Neural cell (in vitro differentiated cells): ENCODE results near the gene DENND1A. TPM values are rescaled to one million over a fixed set of nuclear protein-coding genes. Genes with fewer than 3 reads are reported as not detected.

Source experiments
- H2AFZ ChIP-seq: fragments of 200-600, 300-800 bp; sonication (generic), shearing (Covaris generic); 2 replicates; pipeline ENCODE4 v1.6.0; 2014; ENCODE audit warnings: low read depth, mild to moderate bottlenecking, antibody characterized with exemption, low read length, moderate library complexity
- H3F3A ChIP-seq: fragments of 200-600 bp; shearing (Covaris generic); 2 replicates; pipeline ENCODE4 v1.6.1; 2016; ENCODE audit warnings: mild to moderate bottlenecking, moderate library complexity, mixed read lengths, antibody characterized with exemption, low read length; ENCODE audit not compliant: insufficient read depth, poor library complexity, severe bottlenecking
- H3K27ac ChIP-seq: fragments of 200-600, 300-800 bp; sonication (generic), shearing (Covaris generic); 2 replicates; pipeline ENCODE4 v1.5.1; 2014; ENCODE audit warnings: mild to moderate bottlenecking, low read length, moderate library complexity
- H3K27me3 ChIP-seq: fragments of 300-800, 200-600 bp; sonication (generic), shearing (Covaris generic); 2 replicates; pipeline ENCODE4 v1.6.0; 2014; ENCODE audit warnings: mild to moderate bottlenecking, low read depth, low read length, moderate library complexity; ENCODE audit not compliant: insufficient read depth
- H3K36me3 ChIP-seq: fragments of 300-800, 200-600 bp; sonication (generic), shearing (Covaris generic); 2 replicates; pipeline ENCODE4 v1.5.1; 2014; ENCODE audit warnings: mild to moderate bottlenecking, antibody characterized with exemption, low read length, moderate library complexity; ENCODE audit not compliant: insufficient read depth
- H3K4me2 ChIP-seq: fragments of 300-800, 200-600 bp; sonication (generic), shearing (Covaris generic); 2 replicates; pipeline ENCODE4 v1.6.0; 2014; ENCODE audit warnings: mild to moderate bottlenecking, low read length
- H3K4me3 ChIP-seq: fragments of 300-800, 200-600 bp; sonication (generic), shearing (Covaris generic); 2 replicates; pipeline ENCODE4 v1.5.1; 2014; ENCODE audit warnings: mild to moderate bottlenecking, low read length, moderate library complexity
- H3K79me2 ChIP-seq: fragments of 200-600 bp; shearing (Covaris generic); replicated peaks from 2 replicates; pipeline ENCODE4 v1.6.0; 2014; ENCODE audit warnings: mild to moderate bottlenecking, low read length, moderate library complexity; ENCODE audit not compliant: insufficient read depth
- H3K9ac ChIP-seq: fragments of 300-800, 200-600 bp; sonication (generic), shearing (Covaris generic); 2 replicates; pipeline ENCODE4 v1.6.1; 2016; ENCODE audit warnings: mild to moderate bottlenecking, low read length, mixed read lengths
- H3K9me2 ChIP-seq: fragments of 200-600 bp; shearing (Covaris generic); 2 replicates; pipeline ENCODE4 v1.6.1; 2016; ENCODE audit warnings: mild to moderate bottlenecking, low read length, mixed read lengths; ENCODE audit not compliant: insufficient read depth
- H3K9me3 ChIP-seq: fragments of 200-600, 300-800 bp; sonication (generic), shearing (Covaris generic); 2 replicates; pipeline ENCODE4 v1.6.1; 2016; ENCODE audit warnings: mild to moderate bottlenecking, mixed run types, low read length, moderate library complexity, mixed read lengths
- H4K20me1 ChIP-seq: fragments of 200-600 bp; shearing (Covaris generic); 2 replicates; pipeline ENCODE4 v1.6.1; 2016; ENCODE audit warnings: mild to moderate bottlenecking, mixed run types; ENCODE audit not compliant: insufficient read depth
- CTCF ChIP-seq: fragments of 450-650 bp; IDR thresholded peaks from 2 replicates; pipeline ENCODE4 v1.5.1; 2014; ENCODE audit warnings: antibody characterized with exemption, mild to moderate bottlenecking, moderate library complexity; ENCODE audit not compliant: poor library complexity, severe bottlenecking
- EP300 ChIP-seq: fragments of 450-650 bp; conservative IDR thresholded peaks from 2 replicates; pipeline ENCODE4 v1.6.1; 2014; ENCODE audit warnings: antibody characterized with exemption, mild to moderate bottlenecking, moderate library complexity; ENCODE audit not compliant: poor library complexity, severe bottlenecking
- EZH2 ChIP-seq: fragments of 200-600, 300-800 bp; shearing (Covaris generic), sonication (generic); IDR thresholded peaks from 2 replicates; pipeline ENCODE4 v1.6.1; 2014; ENCODE audit warnings: antibody characterized with exemption, low read length, borderline replicate concordance, mild to moderate bottlenecking; ENCODE audit not compliant: insufficient read depth, poor library complexity, severe bottlenecking
- MXI1 ChIP-seq: fragments of 450-650 bp; conservative IDR thresholded peaks from 2 replicates; pipeline ENCODE4 v1.6.1; 2014; ENCODE audit warnings: antibody characterized with exemption, mild to moderate bottlenecking; ENCODE audit not compliant: poor library complexity, severe bottlenecking
- POLR2AphosphoS5 ChIP-seq: IDR thresholded peaks from 2 replicates; pipeline ENCODE4 v1.6.1; 2012
- RAD21 ChIP-seq: fragments of 450-650 bp; conservative IDR thresholded peaks from 2 replicates; pipeline ENCODE4 v1.6.1; 2014; ENCODE audit warnings: antibody characterized with exemption, mild to moderate bottlenecking, moderate library complexity
- SMC3 ChIP-seq: fragments of 450-650 bp; conservative IDR thresholded peaks from 2 replicates; pipeline ENCODE4 v1.6.1; 2014; ENCODE audit warnings: antibody characterized with exemption, mild to moderate bottlenecking, moderate library complexity; ENCODE audit not compliant: poor library complexity
- TAF1 ChIP-seq: IDR thresholded peaks from 2 replicates; pipeline ENCODE4 v1.6.1; 2012; ENCODE audit warnings: low read depth
- polyA plus RNA-seq: library from polyadenylated mRNA; depleted of rRNA; stranded (reverse); fragments of >200 nt; gene quantifications from 2 replicates; pipeline ENCODE4 v1.2.3, GENCODE V29; 2014
- TF ChIP-seq, protein P1 (sequence below): IDR thresholded peaks from 2 replicates; pipeline ENCODE4 v1.6.1; 2012; ENCODE audit warnings: borderline replicate concordance

The DENND1A gene
- polyA plus RNA-seq, 1 donor from 2014 or later: 2.3 TPM

GRCh38 chr9:123423311-123423640, 506.6 kb downstream of the DENND1A start:
- no peak overlapping the region for H3K27ac ChIP-seq
- H3K9me3 ChIP-seq: no peaks in the 10 kb centered on the region
- H3F3A ChIP-seq: no peaks in the 10 kb centered on the region
- TF ChIP-seq CTCF (no peak), TAF1 (no peak), EP300 (no peak), MXI1 (no peak), EZH2 (no peak), RAD21 (no peak), SMC3 (no peak), POLR2AphosphoS5 (no peak)
- TF ChIP-seq, protein P1, sequence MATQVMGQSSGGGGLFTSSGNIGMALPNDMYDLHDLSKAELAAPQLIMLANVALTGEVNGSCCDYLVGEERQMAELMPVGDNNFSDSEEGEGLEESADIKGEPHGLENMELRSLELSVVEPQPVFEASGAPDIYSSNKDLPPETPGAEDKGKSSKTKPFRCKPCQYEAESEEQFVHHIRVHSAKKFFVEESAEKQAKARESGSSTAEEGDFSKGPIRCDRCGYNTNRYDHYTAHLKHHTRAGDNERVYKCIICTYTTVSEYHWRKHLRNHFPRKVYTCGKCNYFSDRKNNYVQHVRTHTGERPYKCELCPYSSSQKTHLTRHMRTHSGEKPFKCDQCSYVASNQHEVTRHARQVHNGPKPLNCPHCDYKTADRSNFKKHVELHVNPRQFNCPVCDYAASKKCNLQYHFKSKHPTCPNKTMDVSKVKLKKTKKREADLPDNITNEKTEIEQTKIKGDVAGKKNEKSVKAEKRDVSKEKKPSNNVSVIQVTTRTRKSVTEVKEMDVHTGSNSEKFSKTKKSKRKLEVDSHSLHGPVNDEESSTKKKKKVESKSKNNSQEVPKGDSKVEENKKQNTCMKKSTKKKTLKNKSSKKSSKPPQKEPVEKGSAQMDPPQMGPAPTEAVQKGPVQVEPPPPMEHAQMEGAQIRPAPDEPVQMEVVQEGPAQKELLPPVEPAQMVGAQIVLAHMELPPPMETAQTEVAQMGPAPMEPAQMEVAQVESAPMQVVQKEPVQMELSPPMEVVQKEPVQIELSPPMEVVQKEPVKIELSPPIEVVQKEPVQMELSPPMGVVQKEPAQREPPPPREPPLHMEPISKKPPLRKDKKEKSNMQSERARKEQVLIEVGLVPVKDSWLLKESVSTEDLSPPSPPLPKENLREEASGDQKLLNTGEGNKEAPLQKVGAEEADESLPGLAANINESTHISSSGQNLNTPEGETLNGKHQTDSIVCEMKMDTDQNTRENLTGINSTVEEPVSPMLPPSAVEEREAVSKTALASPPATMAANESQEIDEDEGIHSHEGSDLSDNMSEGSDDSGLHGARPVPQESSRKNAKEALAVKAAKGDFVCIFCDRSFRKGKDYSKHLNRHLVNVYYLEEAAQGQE: no peak
- H3K4me3 ChIP-seq: peak overlapping the region; percentile 55
- no peak overlapping the region for H3K9ac ChIP-seq
- no peaks in the 10 kb centered on the region for H3K9me2 ChIP-seq
- H3K36me3 ChIP-seq: no peaks in the 10 kb centered on the region
- H3K79me2 ChIP-seq: no peaks in the 10 kb centered on the region
- no peaks in the 10 kb centered on the region for H3K27me3 ChIP-seq
- H2AFZ ChIP-seq: no peak overlapping the region
- no peak overlapping the region for H3K4me2 ChIP-seq
- H4K20me1 ChIP-seq: no peaks in the 10 kb centered on the region

DNA sequence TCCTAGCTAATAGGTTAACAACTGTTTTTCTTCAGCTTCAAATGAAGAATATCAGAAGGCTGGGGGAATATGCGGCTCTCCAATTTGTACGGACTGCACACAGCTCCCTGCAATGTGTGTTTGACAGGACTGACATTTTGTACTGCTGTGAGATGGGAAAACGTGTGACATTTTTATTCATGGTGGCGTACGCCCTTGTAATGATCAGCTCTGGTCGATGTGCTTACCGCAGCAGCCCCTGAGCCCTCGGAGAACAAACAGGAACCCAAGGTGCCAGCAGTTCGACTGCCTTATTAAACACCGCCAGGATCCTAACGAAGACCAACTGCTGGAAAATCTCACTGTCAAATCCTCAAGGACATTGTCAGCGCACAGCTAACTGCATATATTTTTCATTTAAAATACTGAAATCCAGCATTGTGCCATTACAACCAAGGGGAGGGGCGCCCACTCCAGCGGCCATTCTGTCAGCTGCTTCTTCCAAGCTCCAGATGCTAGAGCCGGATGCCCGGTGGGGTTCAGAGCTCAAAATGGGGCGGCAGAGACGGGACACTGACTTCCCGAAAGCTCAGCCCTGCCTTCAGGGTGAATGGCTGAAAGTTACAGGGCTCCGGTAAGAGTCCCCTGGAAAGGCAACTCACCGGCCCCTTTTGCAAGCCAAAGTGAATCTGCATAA, 507.2 kb downstream of the DENND1A start:
- TF ChIP-seq SMC3: no peak
- TF ChIP-seq, protein P1: peak; percentile 44
- TF ChIP-seq POLR2AphosphoS5: peak; percentile 79
- no peak for TF ChIP-seq TAF1
- TF ChIP-seq EZH2: no peak
- peak; percentile 27 for TF ChIP-seq RAD21
- TF ChIP-seq CTCF: no peak
- TF ChIP-seq MXI1: no peak
- peak; percentile 81 for TF ChIP-seq EP300
- peak overlapping the region; percentile 55 for H3K4me3 ChIP-seq
- peak overlapping the region; percentile 41 for H3K9ac ChIP-seq
- H3K27me3 ChIP-seq: no peaks in the 10 kb centered on the region
- H3K4me2 ChIP-seq: peak overlapping the region; percentile 49
- H2AFZ ChIP-seq: no peak overlapping the region
- H3K27ac ChIP-seq: peak overlapping the region; percentile 23
- H3K36me3 ChIP-seq: no peaks in the 10 kb centered on the region
- H3F3A ChIP-seq: no peaks in the 10 kb centered on the region
- H3K9me2 ChIP-seq: no peaks in the 10 kb centered on the region
- H3K79me2 ChIP-seq: no peaks in the 10 kb centered on the region
- H4K20me1 ChIP-seq: no peaks in the 10 kb centered on the region
- no peaks in the 10 kb centered on the region for H3K9me3 ChIP-seq
